HG03039 (cell line): ENCODE measurements around the gene CASP2.
"Not testable (repeated sequence)": the region's sequence is repeated elsewhere in the genome, so short reads cannot be mapped to it uniquely, and the experiment has no call there.

Experiments used
- ATAC-seq: cut with Tn5 transposase; IDR thresholded peaks from one replicate; pipeline ENCODE4 v1.9.1; 2021; ENCODE audit warnings: mild to moderate bottlenecking, moderate library complexity; ENCODE audit not compliant: unreplicated experiment

Gene CASP2

DNA sequence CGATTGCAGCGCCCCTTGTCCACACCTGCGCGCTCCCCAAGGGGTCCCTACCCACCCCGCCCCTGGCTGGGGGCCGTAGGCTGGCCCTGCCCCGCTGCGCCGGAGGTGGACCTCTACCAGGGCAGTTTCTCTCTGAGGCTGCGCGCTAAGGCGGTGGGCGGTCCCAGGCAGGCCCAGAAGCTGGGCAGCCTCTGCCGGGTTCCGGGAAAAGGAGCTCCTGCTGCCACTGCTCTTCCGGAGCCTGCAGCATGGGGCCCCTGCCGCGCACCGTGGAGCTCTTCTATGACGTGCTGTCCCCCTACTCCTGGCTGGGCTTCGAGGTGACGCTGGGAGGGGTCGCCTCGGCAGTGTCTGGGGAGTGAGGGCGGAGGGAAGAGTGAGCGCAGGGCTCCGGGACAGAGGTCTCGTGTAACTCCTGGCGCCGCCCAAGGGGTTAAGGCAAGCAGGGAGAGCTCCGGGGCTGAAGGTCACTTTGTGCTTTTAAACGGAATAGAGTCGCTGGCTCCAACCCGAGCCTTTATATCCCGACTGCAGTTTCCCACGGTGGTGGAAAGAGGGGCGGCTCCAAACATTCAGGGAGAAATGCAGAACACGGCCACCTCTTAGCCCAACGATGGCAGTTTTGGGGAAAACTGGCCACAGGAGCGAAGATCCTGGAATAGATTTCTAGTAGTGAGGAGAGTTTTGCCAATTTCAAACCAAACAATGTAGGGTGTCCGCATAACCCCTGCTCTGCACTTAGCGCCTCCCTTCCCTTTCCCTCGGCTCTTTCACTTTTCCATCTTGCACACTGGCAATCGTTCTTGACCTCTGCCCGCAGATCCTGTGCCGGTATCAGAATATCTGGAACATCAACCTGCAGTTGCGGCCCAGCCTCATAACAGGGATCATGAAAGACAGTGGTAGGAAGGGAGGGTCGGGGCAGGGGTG is 24.6 kb upstream of the CASP2 start, which contains the start of gene GSTK1:
Gene GSTK1, plus strand, starts transcription at position 176 of the 930 bp plus-strand sequence. Its CDS starts 73 bp downstream, at position 249.
- peak; percentile 97 for ATAC-seq

- not testable (repeated sequence) for ATAC-seq
Measured at GRCh38 chr7:143264196-143264568, 24.0 kb upstream of the CASP2 start.

GRCh38 chr7:143265017-143265693 is 23.0 kb upstream of the CASP2 start:
- ATAC-seq, result no peak

- no peak for ATAC-seq
Measured at GRCh38 chr7:143269251-143269650, 18.9 kb upstream of the CASP2 start.

DNA sequence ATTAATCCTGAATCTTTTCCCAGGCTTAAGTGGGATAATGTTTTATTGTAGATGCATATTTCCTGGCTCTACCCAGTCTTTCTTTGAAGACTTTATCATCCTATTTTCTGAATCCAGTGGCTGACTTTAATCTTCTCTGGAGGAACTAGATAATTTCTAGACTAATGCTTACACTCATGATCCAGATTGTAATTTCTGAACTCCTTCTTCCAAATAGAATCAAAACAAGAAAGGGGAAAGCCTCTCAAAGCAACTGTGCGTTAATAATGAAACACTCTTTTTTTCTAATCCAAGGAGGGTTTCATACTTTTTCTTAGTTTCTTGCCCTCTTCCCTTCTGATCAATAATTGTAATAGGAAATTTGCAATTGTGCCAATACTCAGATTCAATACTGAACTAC is 16.9 kb upstream of the CASP2 start:
- no peak for ATAC-seq

GRCh38 chr7:143272871-143273270 is 15.3 kb upstream of the CASP2 start:
- no peak for ATAC-seq

GRCh38 chr7:143279186-143280098 is 8.7 kb upstream of the CASP2 start:
- ATAC-seq, result no peak

DNA sequence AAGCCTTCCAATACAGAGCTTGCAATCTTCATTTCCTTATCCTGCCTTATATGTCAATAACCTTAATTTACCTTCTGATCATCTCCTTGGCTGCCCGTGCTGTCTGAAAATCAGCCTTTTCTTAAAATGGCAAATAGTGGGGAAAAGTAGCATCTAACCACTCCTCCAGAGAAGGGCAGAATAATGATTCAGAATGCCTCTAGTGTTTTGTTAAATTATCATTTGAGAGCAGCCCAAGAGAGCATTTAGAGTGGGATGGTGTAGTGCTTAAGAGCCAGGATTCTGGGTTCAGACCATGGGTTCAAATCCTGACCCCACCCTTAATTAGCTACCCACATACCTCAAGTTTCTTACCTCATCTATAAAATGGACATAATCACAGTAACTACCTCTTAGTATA is 8.0 kb upstream of the CASP2 start:
- no peak for ATAC-seq

DNA sequence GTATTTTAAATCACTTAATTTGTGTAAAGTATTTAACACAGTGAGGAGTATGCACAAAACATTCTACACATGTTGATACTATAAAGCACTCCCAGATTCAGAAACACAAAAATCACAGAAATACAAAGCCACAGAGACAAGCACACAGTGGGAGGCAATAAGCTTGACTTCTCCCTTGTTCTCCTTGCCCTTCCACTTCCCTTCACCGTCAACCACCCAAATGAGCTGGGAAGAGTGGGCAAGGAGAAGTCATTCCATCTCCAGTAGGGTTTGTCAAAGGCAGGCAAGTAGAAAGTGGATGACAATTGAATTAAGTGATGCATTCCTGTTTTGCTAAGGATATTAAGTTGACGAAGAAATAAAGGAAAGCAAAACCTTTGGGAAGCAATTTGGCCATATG is 7.6 kb upstream of the CASP2 start:
- no peak for ATAC-seq

DNA sequence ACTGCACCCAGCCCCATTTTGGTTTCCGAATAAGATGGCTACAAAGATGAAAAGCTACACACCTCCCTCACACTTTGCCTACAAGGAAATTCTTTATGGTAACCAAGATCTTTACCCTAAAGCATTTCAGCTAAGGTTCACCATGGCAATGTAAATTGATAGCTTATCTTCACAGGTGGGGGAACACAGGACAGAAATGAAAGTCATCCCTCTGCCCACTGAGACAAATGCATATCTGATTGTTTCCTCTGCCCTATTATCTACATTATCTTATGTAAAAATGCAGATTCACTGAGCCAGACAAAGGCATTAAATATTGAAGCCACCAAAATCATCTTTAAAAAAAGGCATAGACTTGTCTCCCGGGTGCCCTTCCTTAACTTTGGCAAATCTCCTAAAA is 6.6 kb upstream of the CASP2 start:
- no peak for ATAC-seq

- ATAC-seq, result no peak
Measured at GRCh38 chr7:143282124-143282523, 6.0 kb upstream of the CASP2 start.

DNA sequence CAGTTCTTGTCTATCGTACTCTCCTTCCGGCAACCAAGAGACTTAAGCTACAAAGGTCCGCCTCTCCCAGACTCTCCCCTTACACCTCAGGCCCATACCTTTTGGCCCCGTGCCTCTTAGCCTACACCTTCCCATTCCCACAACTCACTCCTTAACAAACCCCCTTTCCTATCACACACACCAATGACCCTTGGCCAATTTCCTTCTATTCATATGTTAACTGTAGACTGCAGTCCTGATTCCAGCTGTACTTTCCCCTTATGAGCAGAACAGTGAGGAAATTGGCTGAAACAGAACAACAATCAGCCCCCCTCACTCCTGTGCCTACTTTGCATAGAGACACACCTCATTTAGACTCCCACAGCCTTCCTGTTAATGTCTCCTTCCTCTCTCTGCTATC is 4.8 kb upstream of the CASP2 start:
- no peak for ATAC-seq

DNA sequence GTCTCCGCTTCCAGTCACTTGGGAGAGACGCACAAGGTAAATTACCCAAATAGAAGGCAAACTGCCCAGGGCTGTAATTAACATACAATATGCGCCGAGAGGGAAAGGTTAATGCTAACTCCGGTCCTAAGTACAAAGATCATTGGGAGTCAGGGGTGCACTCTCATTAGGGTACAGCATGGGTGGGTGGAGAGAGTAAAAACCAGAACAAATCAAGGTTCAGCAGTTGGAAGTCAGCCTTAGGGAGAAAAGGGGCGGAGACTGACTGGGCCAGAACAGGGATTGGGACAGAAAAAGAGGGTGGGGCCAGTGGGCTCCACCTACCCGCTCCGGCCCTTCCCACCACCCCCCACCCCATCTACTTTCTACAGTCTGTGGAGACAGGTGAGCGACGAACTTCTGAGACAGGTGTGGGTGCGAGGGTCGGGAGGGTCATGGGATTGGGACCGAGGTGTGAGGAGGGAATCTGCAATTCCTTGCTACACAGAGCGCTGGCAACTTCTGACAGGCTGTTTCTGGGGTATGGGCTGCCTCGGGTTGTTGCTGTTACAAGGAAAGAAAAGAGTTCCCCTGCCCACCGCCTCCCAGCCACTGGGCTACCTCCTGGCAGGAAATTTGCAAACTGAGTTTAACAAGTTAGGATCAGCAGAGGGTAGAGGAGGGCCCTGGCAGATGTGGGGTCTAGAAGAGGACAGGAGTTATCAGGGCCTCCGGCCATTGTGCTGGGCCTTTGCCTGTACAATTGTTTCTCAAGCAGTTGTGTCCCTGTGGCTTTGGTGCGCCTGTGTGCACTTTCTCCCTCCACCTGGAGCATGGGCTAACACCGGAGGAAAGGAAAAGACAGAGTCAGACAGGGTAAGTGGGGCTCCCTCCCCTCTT is 3.3 kb upstream of the CASP2 start, which contains the start of gene TMEM139:
Gene TMEM139, plus strand, starts transcription at position 368 of the 879 bp plus-strand sequence. CDS start 1,000 bp downstream, outside the sequence.
- ATAC-seq, result no peak

DNA sequence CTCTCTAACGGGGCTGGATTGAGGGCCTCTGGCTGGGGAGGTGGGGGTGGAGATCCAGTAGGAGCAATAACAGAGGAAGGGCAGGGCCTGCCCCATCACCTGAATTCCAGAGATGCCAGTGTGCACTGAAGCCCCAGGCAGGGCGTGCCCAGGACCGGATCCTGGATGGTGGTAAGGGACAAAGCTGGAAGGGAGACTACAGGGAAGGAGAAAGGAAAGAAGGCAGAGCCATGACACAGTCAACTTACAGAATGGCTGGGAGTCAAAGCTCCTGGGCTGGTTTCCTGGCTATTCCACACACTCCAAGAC is 2.7 kb upstream of the CASP2 start:
- no peak for ATAC-seq

GRCh38 chr7:143285806-143286521 is 2.2 kb upstream of the CASP2 start:
- ATAC-seq, result no peak

GRCh38 chr7:143286522-143286890 is 1.6 kb upstream of the CASP2 start:
- no peak for ATAC-seq

- no peak for ATAC-seq
Measured at GRCh38 chr7:143287339-143287934, 714 bp upstream of the CASP2 start.

- ATAC-seq, result no peak
Measured at GRCh38 chr7:143288836-143289235, 685 bp downstream of the CASP2 start.

- no peak for ATAC-seq
Measured at GRCh38 chr7:143289421-143289820, 1.3 kb downstream of the CASP2 start.
